ENCODE measurements around the gene SCAMP3. TPM values are rescaled to one million over a fixed set of nuclear protein-coding genes. Genes with fewer than 3 reads are reported as not detected.
"Not testable (repeated sequence)": the region's sequence is repeated elsewhere in the genome, so short reads cannot be mapped to it uniquely, and the experiment has no call there.

Gene SCAMP3
- total RNA-seq, 1 donor from 2014 or later = 68.3 TPM

DNA sequence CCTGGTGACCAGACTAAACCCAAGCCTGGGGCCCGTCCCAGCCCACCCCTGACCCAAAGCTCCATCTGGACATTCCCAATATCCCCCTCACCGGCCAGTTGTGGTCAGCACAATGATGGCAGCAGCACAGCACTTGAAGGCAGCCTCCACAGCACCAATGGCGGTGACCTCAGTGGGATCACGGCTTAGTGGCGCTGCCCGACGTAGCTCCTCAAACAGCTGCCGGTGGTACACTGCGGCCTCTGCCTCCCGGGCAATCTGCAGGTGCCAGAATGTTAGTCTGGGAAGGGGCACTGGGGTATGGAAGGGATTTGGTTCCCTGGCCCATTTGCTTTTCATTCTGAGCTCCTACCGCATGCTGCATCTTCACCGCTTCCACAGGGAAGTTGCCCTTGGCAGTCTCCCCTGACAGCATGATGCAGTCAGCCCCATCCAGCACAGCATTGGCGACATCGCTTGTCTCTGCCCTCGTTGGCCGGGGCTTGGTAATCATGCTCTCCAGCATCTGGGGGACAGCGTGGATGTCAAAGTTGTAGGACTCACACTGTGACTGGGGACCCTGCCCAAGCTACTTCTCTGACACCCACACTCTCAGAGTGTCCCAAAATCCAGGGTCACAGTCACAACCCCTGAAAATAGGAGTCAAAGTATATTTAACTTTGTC is 31.1 kb upstream of the SCAMP3 start:
- no peak for DNase-seq (ENCODE audit: low spot score)
- no peaks in the 10 kb centered on the region for H3K9me3 Mint-ChIP-seq (ENCODE audit: low read depth)
- H3K27ac Mint-ChIP-seq (ENCODE audit: unreplicated experiment) = no peak overlapping the region
- H3K4me1 Mint-ChIP-seq (ENCODE audit: low read depth) = no peaks in the 10 kb centered on the region
- H3K27me3 Mint-ChIP-seq (ENCODE audit: low read depth) = peaks cover 4% of the 10 kb centered on the region
- H3K4me3 Mint-ChIP-seq (ENCODE audit: unreplicated experiment) = no peak overlapping the region
- H3K36me3 Mint-ChIP-seq (ENCODE audit: low read depth) = no peaks in the 10 kb centered on the region
- TF ChIP-seq, protein P1, sequence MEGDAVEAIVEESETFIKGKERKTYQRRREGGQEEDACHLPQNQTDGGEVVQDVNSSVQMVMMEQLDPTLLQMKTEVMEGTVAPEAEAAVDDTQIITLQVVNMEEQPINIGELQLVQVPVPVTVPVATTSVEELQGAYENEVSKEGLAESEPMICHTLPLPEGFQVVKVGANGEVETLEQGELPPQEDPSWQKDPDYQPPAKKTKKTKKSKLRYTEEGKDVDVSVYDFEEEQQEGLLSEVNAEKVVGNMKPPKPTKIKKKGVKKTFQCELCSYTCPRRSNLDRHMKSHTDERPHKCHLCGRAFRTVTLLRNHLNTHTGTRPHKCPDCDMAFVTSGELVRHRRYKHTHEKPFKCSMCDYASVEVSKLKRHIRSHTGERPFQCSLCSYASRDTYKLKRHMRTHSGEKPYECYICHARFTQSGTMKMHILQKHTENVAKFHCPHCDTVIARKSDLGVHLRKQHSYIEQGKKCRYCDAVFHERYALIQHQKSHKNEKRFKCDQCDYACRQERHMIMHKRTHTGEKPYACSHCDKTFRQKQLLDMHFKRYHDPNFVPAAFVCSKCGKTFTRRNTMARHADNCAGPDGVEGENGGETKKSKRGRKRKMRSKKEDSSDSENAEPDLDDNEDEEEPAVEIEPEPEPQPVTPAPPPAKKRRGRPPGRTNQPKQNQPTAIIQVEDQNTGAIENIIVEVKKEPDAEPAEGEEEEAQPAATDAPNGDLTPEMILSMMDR (IDR thresholded peaks at IDR 0.05) = no peak

DNA sequence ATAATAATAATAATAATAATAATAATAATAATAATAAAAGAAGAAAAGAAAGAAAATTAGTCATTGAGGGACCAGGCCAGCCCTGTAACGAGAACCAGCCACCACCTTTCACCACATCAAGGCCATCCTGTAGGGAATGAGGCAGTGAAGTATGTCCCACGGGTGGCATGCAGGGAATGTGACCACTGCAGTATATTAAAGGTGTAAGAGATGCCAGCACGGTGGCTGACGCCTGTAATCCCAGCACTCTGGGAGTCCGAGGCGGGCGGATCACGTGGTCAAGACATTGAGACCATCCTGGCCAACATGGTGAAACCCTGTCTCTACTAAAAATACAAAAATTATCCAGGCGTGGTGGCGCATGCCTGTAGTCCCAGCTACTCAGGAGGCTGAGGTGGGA is 28.8 kb upstream of the SCAMP3 start:
- H3K4me1 Mint-ChIP-seq (ENCODE audit: low read depth); H3K9me3 Mint-ChIP-seq (ENCODE audit: low read depth); H3K27me3 Mint-ChIP-seq (ENCODE audit: low read depth); H3K4me3 Mint-ChIP-seq (ENCODE audit: unreplicated experiment); H3K27ac Mint-ChIP-seq (ENCODE audit: unreplicated experiment); DNase-seq (ENCODE audit: low spot score); H3K36me3 Mint-ChIP-seq (ENCODE audit: low read depth): not testable (repeated sequence)

GRCh38 chr1:155287987-155288543 is 25.9 kb upstream of the SCAMP3 start:
- no peak overlapping the region for H3K4me3 Mint-ChIP-seq (ENCODE audit: unreplicated experiment)
- no peaks in the 10 kb centered on the region for H3K27me3 Mint-ChIP-seq (ENCODE audit: low read depth)
- no peaks in the 10 kb centered on the region for H3K9me3 Mint-ChIP-seq (ENCODE audit: low read depth)
- H3K36me3 Mint-ChIP-seq (ENCODE audit: low read depth) = no peaks in the 10 kb centered on the region
- TF ChIP-seq, protein P1 (IDR thresholded peaks at IDR 0.05) = no peak
- no peak overlapping the region for H3K27ac Mint-ChIP-seq (ENCODE audit: unreplicated experiment)
- no peak for DNase-seq (ENCODE audit: low spot score)
- no peaks in the 10 kb centered on the region for H3K4me1 Mint-ChIP-seq (ENCODE audit: low read depth)

DNA sequence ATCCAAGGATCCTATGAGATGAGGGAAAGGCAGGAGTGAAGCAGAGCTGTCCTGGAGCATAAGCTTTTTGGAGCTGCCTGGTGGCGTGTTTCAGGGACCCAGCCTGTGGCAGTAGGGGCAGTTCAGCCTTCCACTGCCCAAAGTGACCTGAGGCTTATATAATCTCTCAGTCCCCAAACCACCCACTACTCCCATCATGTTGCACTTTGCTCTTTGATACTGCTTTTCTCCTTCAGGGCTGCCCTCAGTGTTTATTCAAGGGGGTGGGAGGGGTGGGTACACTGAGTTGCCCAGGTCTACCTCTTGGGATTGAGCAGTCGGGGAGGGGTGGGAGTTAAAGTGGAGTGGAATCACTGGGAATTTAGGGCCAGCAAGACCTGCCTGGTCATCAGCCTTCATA is 24.4 kb upstream of the SCAMP3 start:
- no peaks in the 10 kb centered on the region for H3K9me3 Mint-ChIP-seq (ENCODE audit: low read depth)
- H3K36me3 Mint-ChIP-seq (ENCODE audit: low read depth) = peaks cover 4% of the 10 kb centered on the region
- TF ChIP-seq, protein P1 (IDR thresholded peaks at IDR 0.05) = no peak
- no peak for DNase-seq (ENCODE audit: low spot score)
- H3K27me3 Mint-ChIP-seq (ENCODE audit: low read depth) = no peaks in the 10 kb centered on the region
- no peaks in the 10 kb centered on the region for H3K4me1 Mint-ChIP-seq (ENCODE audit: low read depth)
- no peak overlapping the region for H3K4me3 Mint-ChIP-seq (ENCODE audit: unreplicated experiment)
- no peak overlapping the region for H3K27ac Mint-ChIP-seq (ENCODE audit: unreplicated experiment)

DNA sequence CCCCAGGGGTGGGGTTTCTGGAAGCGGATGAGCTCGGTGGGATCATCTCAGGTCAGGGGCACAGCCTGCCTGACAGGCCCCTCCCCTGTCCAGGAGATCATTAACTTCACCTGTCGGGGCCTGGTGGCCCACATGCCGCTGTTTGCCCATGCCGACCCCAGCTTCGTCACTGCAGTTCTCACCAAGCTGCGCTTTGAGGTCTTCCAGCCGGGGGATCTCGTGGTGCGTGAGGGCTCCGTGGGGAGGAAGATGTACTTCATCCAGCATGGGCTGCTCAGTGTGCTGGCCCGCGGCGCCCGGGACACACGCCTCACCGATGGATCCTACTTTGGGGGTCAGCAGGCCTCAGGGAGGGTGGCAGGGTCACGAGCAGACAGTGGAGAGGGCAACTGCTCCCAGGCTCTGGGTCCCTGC is 23.5 kb upstream of the SCAMP3 start:
- DNase-seq (ENCODE audit: low spot score) = no peak
- Mint-ChIP-seq H3K4me1 (ENCODE audit: low read depth) (no peaks in the 10 kb centered on the region), H3K36me3 (ENCODE audit: low read depth) (peaks cover 4% of the 10 kb centered on the region)

More for the DNA sequence above, 23.5 kb upstream of the SCAMP3 start:
- H3K9me3 Mint-ChIP-seq (ENCODE audit: low read depth) = no peaks in the 10 kb centered on the region
- H3K27ac Mint-ChIP-seq (ENCODE audit: unreplicated experiment) = no peak overlapping the region
- H3K4me3 Mint-ChIP-seq (ENCODE audit: unreplicated experiment) = no peak overlapping the region
- no peaks in the 10 kb centered on the region for H3K27me3 Mint-ChIP-seq (ENCODE audit: low read depth)
- TF ChIP-seq, protein P1 (IDR thresholded peaks at IDR 0.05) = no peak
